SU-DHL-6 (cell line): ENCODE measurements around the gene GPR137C.

ENCODE experiments used
- CTCF ChIP-seq: fragments of 200-600 bp; sonication (generic); IDR thresholded peaks from one replicate; pipeline ENCODE4 v1.5.1; 2017; ENCODE audit warnings: antibody characterized with exemption, mild to moderate bottlenecking, low read length, moderate library complexity; ENCODE audit not compliant: insufficient read depth, poor library complexity, severe bottlenecking
- EZH2phosphoT487 ChIP-seq: fragments of 200-600 bp; sonication (generic), shearing (Covaris generic); conservative IDR thresholded peaks from 2 replicates; pipeline ENCODE4 v1.6.1; 2018; ENCODE audit warnings: mild to moderate bottlenecking, antibody characterized with exemption, low read length, moderate library complexity, mixed read lengths

GRCh38 chr14:52553002-52553670 lies 500 bp downstream of the GPR137C start:
- TF ChIP-seq EZH2phosphoT487 (no peak), CTCF (no peak)
